ENCODE results near the gene PNMA5. TPM values are rescaled to one million over a fixed set of nuclear protein-coding genes. Genes with fewer than 3 reads are reported as not detected.
"Not testable (repeated sequence)": the region's sequence is repeated elsewhere in the genome, so short reads cannot be mapped to it uniquely, and the experiment has no call there.

The PNMA5 gene
- total RNA-seq, 1 experiment from 2014 or later = not detected

DNA sequence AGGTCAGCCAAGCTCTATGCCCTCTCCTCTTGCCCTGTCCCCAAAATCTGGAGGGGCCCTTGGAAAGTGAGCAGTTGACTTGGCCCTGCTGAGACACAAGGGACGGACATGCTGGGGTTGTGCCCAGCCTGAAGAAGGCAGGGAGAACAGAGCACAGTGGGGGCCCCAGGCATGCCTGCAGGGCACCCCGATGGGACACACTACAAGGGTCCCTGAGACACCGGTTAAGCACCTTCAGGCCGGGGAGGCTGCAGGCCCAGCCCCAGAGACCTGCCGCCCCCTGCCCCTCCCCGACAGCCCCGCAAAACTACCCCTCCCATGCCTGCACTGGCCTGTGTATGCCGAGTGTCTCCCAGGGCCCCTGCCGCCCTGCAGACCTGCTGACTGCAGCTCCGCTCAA is 6.8 kb downstream of the PNMA5 start:
- not testable (repeated sequence) for H3K36me3 ChIP-seq, DNase-seq, H3K9me3 ChIP-seq, H3K4me3 ChIP-seq, H3K27me3 ChIP-seq

DNA sequence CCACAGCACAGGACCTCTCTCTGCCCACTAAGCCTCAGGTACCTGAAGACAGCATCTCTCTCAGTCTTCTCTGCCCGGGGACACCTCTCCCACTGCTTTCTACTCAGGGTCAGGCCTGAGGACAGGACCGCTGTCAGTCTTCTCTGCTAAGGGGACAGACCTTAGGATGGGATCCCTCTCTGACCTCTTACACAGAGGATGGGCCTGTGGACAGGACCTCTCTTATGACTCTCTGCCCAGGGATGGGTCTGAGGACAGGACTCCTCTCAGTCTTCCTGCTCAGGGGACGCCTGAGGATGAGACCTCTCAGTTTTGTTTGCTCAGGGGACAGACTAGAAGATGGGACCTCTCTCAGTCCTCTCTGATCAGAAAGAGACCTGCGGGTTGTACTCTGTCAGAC is 8.5 kb downstream of the PNMA5 start:
- H3K9me3 ChIP-seq, DNase-seq, H3K4me3 ChIP-seq, H3K36me3 ChIP-seq, H3K27me3 ChIP-seq: not testable (repeated sequence)

- H3K4me3 ChIP-seq = no peak overlapping the region
- no peaks in the 10 kb centered on the region for H3K27me3 ChIP-seq
- H3K36me3 ChIP-seq = no peaks in the 10 kb centered on the region
- H3K9me3 ChIP-seq = no peaks in the 10 kb centered on the region
- DNase-seq = no peak
Observed at GRCh38 chrX:152968193-152968592, 25.7 kb downstream of the PNMA5 start.

- DNase-seq = no peak
- Histone ChIP-seq H3K4me3 (no peak overlapping the region), H3K36me3 (no peaks in the 10 kb centered on the region), H3K27me3 (no peaks in the 10 kb centered on the region), H3K9me3 (no peaks in the 10 kb centered on the region)
Observed at GRCh38 chrX:152960115-152960514, 33.8 kb downstream of the PNMA5 start.

DNA sequence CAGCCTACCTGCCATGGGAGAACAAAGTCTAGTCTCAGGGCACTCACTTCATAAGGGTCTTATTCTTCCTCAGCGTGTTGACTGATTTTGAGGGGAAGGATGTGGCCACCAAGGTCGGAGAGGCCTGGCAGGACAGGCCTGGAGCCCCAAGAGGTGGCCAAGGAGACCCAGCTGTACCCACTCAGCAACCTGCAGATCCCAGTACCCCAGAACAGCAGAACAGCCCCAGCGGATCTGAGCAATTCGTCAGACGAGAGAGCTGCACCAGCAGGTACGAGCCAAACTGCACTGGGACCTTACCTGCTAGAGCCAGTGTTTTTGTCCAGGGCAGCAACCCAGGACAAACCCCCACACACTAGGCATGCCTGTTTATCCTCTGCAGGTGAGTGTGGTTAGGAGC is 34.3 kb downstream of the PNMA5 start:
- no peaks in the 10 kb centered on the region for H3K27me3 ChIP-seq
- H3K9me3 ChIP-seq = no peaks in the 10 kb centered on the region
- no peaks in the 10 kb centered on the region for H3K36me3 ChIP-seq
- DNase-seq = no peak
- no peak overlapping the region for H3K4me3 ChIP-seq

DNA sequence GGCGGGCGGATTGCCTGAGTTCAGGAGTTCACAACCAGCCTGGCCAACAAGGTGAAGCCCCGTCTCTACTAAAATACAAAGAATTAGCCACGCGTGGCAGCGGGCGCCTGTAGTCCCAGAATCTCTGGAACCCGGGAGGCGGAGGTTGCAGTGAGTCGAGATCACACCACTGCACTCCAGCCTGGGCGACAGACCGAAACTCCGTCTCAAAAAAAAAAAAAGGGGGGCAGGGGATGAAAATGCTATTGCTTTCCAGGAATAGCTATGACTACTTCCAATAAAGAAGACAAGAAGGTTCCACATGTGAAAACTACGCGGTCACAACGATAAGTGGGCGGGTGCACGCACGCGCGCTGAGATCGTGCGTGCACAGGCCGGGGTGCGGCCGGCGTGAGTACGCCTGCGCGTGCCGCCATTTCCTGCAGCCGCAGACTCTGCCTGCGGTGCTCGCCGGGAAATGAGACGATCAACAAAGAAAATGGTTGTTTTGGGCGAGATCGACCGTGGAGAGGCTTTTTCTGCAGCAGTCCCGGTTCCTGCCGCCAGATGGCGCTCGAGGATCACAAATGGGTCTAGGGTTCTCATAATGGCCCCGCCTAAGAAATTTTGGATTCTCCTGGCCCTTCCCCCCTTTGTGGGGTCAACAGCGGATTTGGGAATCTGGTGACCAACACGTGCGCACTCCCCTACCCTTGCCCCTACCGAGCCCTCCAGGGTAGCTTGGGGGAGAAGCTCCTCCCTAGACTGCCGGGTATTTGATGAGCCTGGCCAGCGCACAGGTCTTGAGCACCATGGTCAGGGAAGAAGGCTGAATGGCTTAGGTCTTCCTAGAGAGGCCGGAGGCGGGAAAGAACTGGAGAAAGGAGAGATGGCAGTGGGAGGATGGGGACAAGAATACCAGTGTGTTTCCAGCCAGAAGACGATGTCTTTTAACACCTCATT is 35.1 kb downstream of the PNMA5 start:
- DNase-seq = peak; percentile 86
- Histone ChIP-seq H3K9me3 (no peaks in the 10 kb centered on the region), H3K27me3 (no peaks in the 10 kb centered on the region), H3K36me3 (no peaks in the 10 kb centered on the region), H3K4me3 (peak overlapping the region; percentile 48)

DNA sequence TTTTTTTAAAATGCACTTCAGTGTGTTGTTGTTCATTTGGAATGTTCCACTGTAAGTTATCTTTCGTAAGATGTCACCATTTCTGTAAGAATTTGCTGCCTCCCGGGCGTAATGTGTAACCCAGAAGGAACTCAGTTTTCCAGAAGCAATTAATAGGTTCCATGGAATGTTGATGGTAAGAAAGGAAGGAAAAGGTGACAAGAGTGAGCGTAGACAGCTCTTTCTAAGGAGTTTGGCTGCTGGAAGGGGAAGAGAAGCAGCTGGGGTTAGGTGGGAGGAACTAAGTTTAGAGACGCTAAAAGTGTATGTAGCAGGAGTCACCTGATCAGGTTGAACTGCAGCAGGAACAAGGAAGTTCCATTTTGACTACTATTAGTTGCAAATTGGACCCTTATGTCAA is 35.9 kb downstream of the PNMA5 start:
- Histone ChIP-seq H3K36me3 (no peaks in the 10 kb centered on the region), H3K9me3 (no peaks in the 10 kb centered on the region), H3K27me3 (no peaks in the 10 kb centered on the region), H3K4me3 (peak overlapping the region; percentile 48)
- no peak for DNase-seq

GRCh38 chrX:152950786-152951185 is 43.1 kb downstream of the PNMA5 start:
- no peak overlapping the region for H3K4me3 ChIP-seq
- DNase-seq = no peak
- H3K9me3 ChIP-seq = no peaks in the 10 kb centered on the region
- no peaks in the 10 kb centered on the region for H3K27me3 ChIP-seq
- no peaks in the 10 kb centered on the region for H3K36me3 ChIP-seq

GRCh38 chrX:152949114-152949513 is 44.8 kb downstream of the PNMA5 start:
- DNase-seq = no peak
- H3K4me3 ChIP-seq = no peak overlapping the region
- no peaks in the 10 kb centered on the region for H3K36me3 ChIP-seq

GRCh38 chrX:152946681-152947080 is 47.2 kb downstream of the PNMA5 start:
- Histone ChIP-seq H3K9me3 (no peaks in the 10 kb centered on the region), H3K4me3 (no peak overlapping the region), H3K36me3 (no peaks in the 10 kb centered on the region), H3K27me3 (no peaks in the 10 kb centered on the region)
- no peak for DNase-seq

More at GRCh38 chrX:152949114-152949513, 44.8 kb downstream of the PNMA5 start:
- Histone ChIP-seq H3K27me3 (no peaks in the 10 kb centered on the region), H3K9me3 (no peaks in the 10 kb centered on the region)

DNA sequence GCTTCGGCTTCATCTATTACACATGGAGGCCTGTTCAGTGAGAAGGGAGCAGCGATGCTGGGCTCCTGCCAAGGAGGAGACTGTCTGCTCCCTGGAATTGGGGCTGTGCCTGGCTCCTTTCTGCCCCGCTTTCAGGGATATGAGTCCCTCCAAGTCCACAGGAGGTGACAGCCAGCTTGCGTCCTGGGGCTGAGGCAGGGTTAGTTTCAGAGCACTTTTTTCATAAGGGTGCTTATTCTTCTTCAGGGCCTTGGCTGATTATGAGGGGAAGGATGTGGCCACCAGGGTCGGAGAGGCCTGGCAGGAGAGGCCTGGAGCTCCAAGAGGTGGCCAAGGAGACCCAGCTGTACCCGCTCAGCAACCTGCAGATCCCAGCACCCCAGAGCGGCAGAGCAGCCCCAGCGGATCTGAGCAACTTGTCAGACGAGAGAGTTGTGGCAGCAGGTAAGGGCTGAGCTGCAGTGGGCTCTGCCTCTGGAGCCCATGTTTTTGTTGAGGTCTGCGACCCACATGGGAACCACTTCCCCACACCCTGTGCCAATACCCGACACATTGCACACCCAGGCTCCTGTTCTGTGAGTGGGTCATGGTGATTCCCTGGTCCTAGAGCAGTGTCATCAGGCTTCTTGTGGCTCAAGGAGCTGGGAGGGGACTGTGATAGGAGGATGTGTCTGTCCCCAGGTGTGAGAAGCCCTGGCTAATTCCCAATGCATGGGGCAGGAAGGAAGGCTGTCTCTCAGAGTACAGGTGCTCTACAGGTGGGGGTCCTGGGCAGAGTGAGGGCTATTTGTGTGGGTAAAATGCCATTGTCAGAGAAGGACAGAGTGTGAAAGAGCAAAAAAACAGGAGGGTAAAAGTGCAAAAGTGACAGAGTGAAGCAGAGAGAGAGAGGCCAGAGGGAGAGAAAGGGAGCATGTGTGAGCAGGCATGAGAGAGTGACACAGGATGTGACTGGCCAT is 48.6 kb downstream of the PNMA5 start:
- no peaks in the 10 kb centered on the region for H3K27me3 ChIP-seq
- no peak for DNase-seq
- H3K36me3 ChIP-seq = no peaks in the 10 kb centered on the region
- no peaks in the 10 kb centered on the region for H3K9me3 ChIP-seq
- H3K4me3 ChIP-seq = no peak overlapping the region

DNA sequence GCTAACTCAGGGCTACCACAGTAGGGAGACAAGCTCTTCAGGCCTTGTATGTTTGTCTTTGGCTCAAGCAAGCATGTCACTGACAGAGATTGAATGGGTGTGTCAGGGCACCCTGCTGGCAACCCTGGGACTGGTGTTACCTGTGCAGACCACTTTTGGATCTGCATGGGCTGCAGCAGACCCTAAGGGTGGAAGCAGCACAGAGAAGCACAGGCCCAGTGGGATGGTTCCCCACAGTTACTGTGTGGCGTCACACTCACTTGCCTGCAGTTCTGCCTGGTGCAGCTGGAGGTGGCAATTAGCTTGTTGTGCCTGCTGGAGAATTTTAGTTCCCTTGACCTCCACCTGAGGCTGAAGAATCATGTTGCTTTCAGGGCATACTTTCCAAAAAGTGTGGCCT is 50.1 kb downstream of the PNMA5 start:
- Histone ChIP-seq H3K9me3 (no peaks in the 10 kb centered on the region), H3K36me3 (no peaks in the 10 kb centered on the region), H3K27me3 (no peaks in the 10 kb centered on the region), H3K4me3 (no peak overlapping the region)
- DNase-seq = no peak

GRCh38 chrX:152942077-152942442 is 51.9 kb downstream of the PNMA5 start:
- Histone ChIP-seq H3K36me3 (no peaks in the 10 kb centered on the region), H3K27me3 (no peaks in the 10 kb centered on the region), H3K9me3 (no peaks in the 10 kb centered on the region), H3K4me3 (peak overlapping the region; percentile 65)
- peak; percentile 18 for DNase-seq

GRCh38 chrX:152941328-152942076 is 52.4 kb downstream of the PNMA5 start:
- DNase-seq = peak; percentile 88
- peak overlapping the region; percentile 65 for H3K4me3 ChIP-seq
- no peaks in the 10 kb centered on the region for H3K36me3 ChIP-seq
- H3K9me3 ChIP-seq = no peaks in the 10 kb centered on the region
- no peaks in the 10 kb centered on the region for H3K27me3 ChIP-seq
